Panc1 (cell line): ENCODE data around the gene QSER1. TPM values are rescaled to one million over a fixed set of nuclear protein-coding genes. Genes with fewer than 3 reads are reported as not detected.

Experiments used
- ATAC-seq: fragments of 200-7000 bp; cut with Tn5 transposase; 2 replicates; pipeline ENCODE4 v1.9.1; 2020; ENCODE audit warnings: mild to moderate bottlenecking, moderate library complexity
- BruUV-seq: library from RNA; stranded (reverse); fragments of 400-500 nt; replicated peaks from 2 replicates; lab custom pipeline; 2021; lab: Mats Ljungman, UMichigan
- CTCF ChIA-PET: fragments of 300-600 bp; sonication (Branson Sonifier 250); formaldehyde crosslinking; loops from one replicate; lab custom pipeline; 2022; ENCODE audit warnings: antibody characterized with exemption; lab: Charles Lee
- POLR2A ChIA-PET: fragments of 300-600 bp; sonication (Branson Sonifier 250); formaldehyde crosslinking; loops from one replicate; lab custom pipeline; 2022; ENCODE audit warnings: antibody characterized with exemption; lab: Charles Lee
- DNase-seq: peaks from one replicate; pipeline ENCODE4 v3.0.0-alpha.2; 2010; ENCODE audit warnings: low read depth, low spot score
- H3K27ac ChIP-seq: 2 replicates; pipeline ENCODE4 v1.5.1; 2011; ENCODE audit warnings: mild to moderate bottlenecking, low read length, inconsistent platforms
- H3K27me3 ChIP-seq: fragments of 200-500 bp; sonication (Bioruptor generic); 2 replicates; pipeline ENCODE4 v1.6.0; 2014; ENCODE audit warnings: low read length, inconsistent platforms; ENCODE audit not compliant: control insufficient read depth, insufficient read depth
- H3K36me3 ChIP-seq: fragments of 200-500 bp; sonication (Bioruptor generic); 2 replicates; pipeline ENCODE4 v1.5.1; 2014; ENCODE audit warnings: inconsistent platforms, mild to moderate bottlenecking, low read length, moderate library complexity; ENCODE audit not compliant: control insufficient read depth, insufficient read depth
- H3K4me1 ChIP-seq: 2 replicates; pipeline ENCODE4 v1.5.1; 2011; ENCODE audit warnings: inconsistent platforms, mild to moderate bottlenecking, low read length, moderate library complexity; ENCODE audit not compliant: control insufficient read depth, insufficient read depth
- H3K4me3 ChIP-seq, 2 experiments: 2 replicates each; pipeline ENCODE4 v1.5.1; 2011 to 2012; ENCODE audit warnings: low read depth in 2 of 2, low read length in 2 of 2, mild to moderate bottlenecking in 2 of 2, inconsistent platforms in 1 of 2, moderate library complexity in 1 of 2
- H3K9me3 ChIP-seq: fragments of 200-500 bp; sonication (Bioruptor generic); 2 replicates; pipeline ENCODE4 v1.5.1; 2014; ENCODE audit warnings: low read depth, mild to moderate bottlenecking, inconsistent platforms, low read length, moderate library complexity; ENCODE audit not compliant: control insufficient read depth, insufficient read depth
- POLR2AphosphoS5 ChIP-seq: IDR thresholded peaks from 2 replicates; pipeline ENCODE4 v1.6.1; 2012; ENCODE audit warnings: mild to moderate bottlenecking, low read depth, low read length, moderate library complexity
- SIN3A ChIP-seq: IDR thresholded peaks from 2 replicates; pipeline ENCODE4 v1.6.1; 2012; ENCODE audit warnings: low read depth, mild to moderate bottlenecking, low read length, moderate library complexity, borderline replicate concordance; ENCODE audit not compliant: insufficient read depth
- TCF7L2 ChIP-seq: IDR thresholded peaks from 2 replicates; pipeline ENCODE4 v1.6.1; 2011; ENCODE audit warnings: mild to moderate bottlenecking, low read depth, low read length, inconsistent platforms
- in situ Hi-C: cut with HindIII; loops from 2 replicates; pipeline ENCODE4 v1.10.0; 2016; ENCODE audit warnings: low sequenced_read_pairs, low pct_unique_long_range_greater_than_20kb
- intact Hi-C: fragments of 100-400 bp; cut with micrococcal nuclease; formaldehyde crosslinking; loops from one replicate; pipeline ENCODE4 v1.10.0; 2022; ENCODE audit not compliant: unreplicated experiment
- total RNA-seq: library from RNA; stranded (reverse); gene quantifications from one replicate; pipeline ENCODE4 v1.2.1, GENCODE V29; 2021; ENCODE audit not compliant: unreplicated experiment
- TF ChIP-seq, protein P1 (sequence below), 2 experiments: IDR thresholded peaks; 2 replicates each; pipeline ENCODE4 v1.6.1; 2011 to 2012; ENCODE audit warnings: low read depth in 2 of 2, control low read depth in 1 of 2, low read length in 1 of 2, mild to moderate bottlenecking in 1 of 2, moderate library complexity in 1 of 2; ENCODE audit not compliant: insufficient read depth in 1 of 2
- TF ChIP-seq, protein P2 (sequence below): fragments of 450-650 bp; IDR thresholded peaks from 2 replicates; pipeline ENCODE4 v1.5.1; 2017; ENCODE audit warnings: mild to moderate bottlenecking

The QSER1 gene
- total RNA-seq, 1 experiment from 2014 or later: 48.2 TPM

DNA sequence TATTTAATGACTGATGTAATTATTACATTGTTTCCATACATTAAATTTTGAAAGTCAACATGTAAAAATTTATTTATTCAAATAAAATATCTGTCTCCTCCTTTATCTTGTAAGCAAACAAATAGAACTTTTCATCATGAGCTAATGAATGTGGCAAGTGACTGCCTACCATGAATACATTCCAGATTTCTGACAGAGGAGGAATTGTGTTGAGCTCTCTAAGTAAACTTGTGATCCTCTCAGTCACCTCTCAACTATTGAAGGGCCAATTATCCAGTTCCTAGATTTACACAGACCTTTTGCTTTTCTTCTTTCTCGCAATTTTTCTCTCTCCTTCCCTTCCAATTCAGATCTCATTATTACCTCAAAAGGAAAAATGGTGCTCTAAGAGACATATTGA is 41.4 kb upstream of the QSER1 start:
- BruUV-seq: no TSS peak
- peaks cover 10% of the 10 kb centered on the region; the same call in 1 of the 2 replicates for H3K27me3 ChIP-seq
- TF ChIP-seq, protein P1, sequence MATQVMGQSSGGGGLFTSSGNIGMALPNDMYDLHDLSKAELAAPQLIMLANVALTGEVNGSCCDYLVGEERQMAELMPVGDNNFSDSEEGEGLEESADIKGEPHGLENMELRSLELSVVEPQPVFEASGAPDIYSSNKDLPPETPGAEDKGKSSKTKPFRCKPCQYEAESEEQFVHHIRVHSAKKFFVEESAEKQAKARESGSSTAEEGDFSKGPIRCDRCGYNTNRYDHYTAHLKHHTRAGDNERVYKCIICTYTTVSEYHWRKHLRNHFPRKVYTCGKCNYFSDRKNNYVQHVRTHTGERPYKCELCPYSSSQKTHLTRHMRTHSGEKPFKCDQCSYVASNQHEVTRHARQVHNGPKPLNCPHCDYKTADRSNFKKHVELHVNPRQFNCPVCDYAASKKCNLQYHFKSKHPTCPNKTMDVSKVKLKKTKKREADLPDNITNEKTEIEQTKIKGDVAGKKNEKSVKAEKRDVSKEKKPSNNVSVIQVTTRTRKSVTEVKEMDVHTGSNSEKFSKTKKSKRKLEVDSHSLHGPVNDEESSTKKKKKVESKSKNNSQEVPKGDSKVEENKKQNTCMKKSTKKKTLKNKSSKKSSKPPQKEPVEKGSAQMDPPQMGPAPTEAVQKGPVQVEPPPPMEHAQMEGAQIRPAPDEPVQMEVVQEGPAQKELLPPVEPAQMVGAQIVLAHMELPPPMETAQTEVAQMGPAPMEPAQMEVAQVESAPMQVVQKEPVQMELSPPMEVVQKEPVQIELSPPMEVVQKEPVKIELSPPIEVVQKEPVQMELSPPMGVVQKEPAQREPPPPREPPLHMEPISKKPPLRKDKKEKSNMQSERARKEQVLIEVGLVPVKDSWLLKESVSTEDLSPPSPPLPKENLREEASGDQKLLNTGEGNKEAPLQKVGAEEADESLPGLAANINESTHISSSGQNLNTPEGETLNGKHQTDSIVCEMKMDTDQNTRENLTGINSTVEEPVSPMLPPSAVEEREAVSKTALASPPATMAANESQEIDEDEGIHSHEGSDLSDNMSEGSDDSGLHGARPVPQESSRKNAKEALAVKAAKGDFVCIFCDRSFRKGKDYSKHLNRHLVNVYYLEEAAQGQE (IDR thresholded peaks at IDR 0.05; ENCODE audit: insufficient read depth in 1 of 2, low read depth in 2 of 2, low read length in 1 of 2): no peak
- TF ChIP-seq SIN3A (no peak), POLR2AphosphoS5 (no peak)
- ChIA-PET CTCF (no interaction called here), POLR2A (no interaction called here)
- H3K36me3 ChIP-seq: no peaks in the 10 kb centered on the region
- no peak overlapping the region for H3K4me3 ChIP-seq
- in situ Hi-C loops (no loop called here), intact Hi-C loops (no loop called here)
- DNase-seq (no peak), ATAC-seq (no peak)
- no peak overlapping the region for H3K27ac ChIP-seq
- H3K9me3 ChIP-seq: no peaks in the 10 kb centered on the region
- no peaks in the 10 kb centered on the region for H3K4me1 ChIP-seq

DNA sequence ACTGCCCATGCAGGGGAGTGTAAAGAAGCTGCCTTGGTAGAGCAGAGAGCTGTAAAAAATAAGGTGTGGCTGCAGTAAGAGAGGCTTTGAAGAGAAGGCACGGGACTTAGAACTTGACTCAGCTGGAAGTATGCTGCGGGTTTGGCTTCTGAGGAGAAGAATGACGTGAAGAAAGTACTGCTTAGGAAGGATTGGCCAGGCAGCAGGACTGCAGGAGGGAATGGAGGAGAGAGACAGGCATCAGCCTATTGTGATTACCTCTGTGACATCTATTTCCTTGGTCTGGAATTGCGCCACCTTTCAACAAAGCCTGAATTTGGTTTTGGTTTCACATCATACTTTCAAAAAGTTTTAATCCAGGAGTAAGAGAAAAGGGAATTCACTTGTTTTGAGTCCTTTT is 40.4 kb upstream of the QSER1 start:
- no TSS peak for BruUV-seq
- ChIA-PET POLR2A (no interaction called here), CTCF (interaction anchor here (0.6 kb wide), 1 partner anchor 174 kb away, joined by 7 read pairs; no protein-coding TSS in a partner anchor)
- H3K9me3 ChIP-seq: no peaks in the 10 kb centered on the region
- peak; percentile 26; the same call in 1 of the 2 replicates for ATAC-seq
- H3K27me3 ChIP-seq: peaks cover 12% of the 10 kb centered on the region; the same call in 1 of the 2 replicates
- in situ Hi-C loops: no loop called here
- no peaks in the 10 kb centered on the region for H3K36me3 ChIP-seq
- H3K27ac ChIP-seq: no peak overlapping the region
- no peak overlapping the region for H3K4me3 ChIP-seq
- intact Hi-C loops: no loop called here
- no peaks in the 10 kb centered on the region for H3K4me1 ChIP-seq
- DNase-seq: no peak
- TF ChIP-seq SIN3A (no peak), POLR2AphosphoS5 (no peak), TCF7L2 (no peak)
- TF ChIP-seq, protein P2, sequence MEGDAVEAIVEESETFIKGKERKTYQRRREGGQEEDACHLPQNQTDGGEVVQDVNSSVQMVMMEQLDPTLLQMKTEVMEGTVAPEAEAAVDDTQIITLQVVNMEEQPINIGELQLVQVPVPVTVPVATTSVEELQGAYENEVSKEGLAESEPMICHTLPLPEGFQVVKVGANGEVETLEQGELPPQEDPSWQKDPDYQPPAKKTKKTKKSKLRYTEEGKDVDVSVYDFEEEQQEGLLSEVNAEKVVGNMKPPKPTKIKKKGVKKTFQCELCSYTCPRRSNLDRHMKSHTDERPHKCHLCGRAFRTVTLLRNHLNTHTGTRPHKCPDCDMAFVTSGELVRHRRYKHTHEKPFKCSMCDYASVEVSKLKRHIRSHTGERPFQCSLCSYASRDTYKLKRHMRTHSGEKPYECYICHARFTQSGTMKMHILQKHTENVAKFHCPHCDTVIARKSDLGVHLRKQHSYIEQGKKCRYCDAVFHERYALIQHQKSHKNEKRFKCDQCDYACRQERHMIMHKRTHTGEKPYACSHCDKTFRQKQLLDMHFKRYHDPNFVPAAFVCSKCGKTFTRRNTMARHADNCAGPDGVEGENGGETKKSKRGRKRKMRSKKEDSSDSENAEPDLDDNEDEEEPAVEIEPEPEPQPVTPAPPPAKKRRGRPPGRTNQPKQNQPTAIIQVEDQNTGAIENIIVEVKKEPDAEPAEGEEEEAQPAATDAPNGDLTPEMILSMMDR: no peak
- TF ChIP-seq, protein P1 (IDR thresholded peaks at IDR 0.05; ENCODE audit: insufficient read depth in 1 of 2, low read depth in 2 of 2, low read length in 1 of 2): no peak
